NCI-H1105 treated with DMSO at 0.1 percent for 48 hours (cell line): ENCODE results near the gene JAM2.
A peak's percentile ranks its signal among the peaks of the same experiment; 100 is the strongest.
"Not testable (repeated sequence)": the region's sequence is repeated elsewhere in the genome, so short reads cannot be mapped to it uniquely, and the experiment has no call there.

Source experiments
- DNase-seq: peaks from one replicate; lab custom pipeline; 2025; lab: John Stamatoyannopoulos, UW

Gene JAM2

DNA sequence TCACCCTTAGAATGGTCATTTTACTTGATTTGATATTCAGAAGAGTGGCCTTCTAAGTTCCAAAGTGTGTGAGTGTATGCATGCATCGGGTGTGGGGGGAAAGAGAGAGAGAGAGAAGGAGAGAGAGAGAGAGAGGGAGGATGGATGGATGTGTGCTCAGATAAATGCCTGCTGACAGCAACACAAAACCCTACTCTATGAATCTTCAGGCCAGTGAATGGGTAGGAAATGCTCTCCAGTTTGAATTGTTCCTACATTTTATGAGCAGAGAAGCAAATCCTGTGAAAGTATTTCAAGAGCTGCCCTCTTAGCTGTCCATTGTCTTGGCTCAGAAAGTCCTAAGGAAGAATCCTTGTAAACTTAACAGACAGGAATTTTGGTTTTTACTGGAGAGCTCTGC, 7.4 kb downstream of the JAM2 start:
- no peak for DNase-seq

DNA sequence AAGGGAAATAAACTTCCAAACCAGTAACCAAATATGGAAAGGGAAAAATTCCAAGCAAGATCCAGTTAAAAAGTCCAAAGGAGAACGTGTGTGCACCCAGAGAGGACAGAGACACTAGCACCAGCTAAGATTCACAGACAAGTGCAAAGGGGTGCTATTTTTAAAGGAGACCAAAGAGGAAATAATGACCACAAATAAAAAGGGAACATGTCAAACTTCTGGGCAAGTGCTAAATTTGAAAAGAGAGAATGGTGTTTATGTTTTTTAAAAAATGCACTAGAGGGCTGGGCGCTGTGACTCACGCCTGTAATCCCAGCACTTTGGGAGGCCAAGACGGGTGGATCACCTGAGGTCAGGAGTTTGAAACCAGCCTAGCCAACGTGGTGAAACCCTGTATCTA, 8.6 kb downstream of the JAM2 start:
- no peak for DNase-seq

DNA sequence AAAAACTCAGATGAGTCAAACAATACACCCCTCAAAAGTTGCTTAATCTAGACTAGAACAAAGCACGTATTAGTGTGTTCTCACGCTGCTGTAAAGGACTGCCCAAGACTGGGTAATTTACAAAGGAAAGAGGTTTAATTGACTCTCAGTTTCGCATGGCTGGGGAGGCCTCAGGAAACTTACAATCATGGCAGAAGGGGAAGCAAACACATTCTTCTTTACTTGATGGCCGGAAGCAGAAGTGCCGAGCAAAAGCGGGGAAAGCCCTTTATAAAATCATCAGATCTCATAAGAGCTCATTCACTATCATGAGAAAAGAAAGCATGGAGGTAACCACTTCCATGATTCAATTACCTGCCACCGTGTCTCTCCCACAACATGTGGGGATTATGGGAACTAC, 10.1 kb downstream of the JAM2 start:
- DNase-seq, result no peak

DNA sequence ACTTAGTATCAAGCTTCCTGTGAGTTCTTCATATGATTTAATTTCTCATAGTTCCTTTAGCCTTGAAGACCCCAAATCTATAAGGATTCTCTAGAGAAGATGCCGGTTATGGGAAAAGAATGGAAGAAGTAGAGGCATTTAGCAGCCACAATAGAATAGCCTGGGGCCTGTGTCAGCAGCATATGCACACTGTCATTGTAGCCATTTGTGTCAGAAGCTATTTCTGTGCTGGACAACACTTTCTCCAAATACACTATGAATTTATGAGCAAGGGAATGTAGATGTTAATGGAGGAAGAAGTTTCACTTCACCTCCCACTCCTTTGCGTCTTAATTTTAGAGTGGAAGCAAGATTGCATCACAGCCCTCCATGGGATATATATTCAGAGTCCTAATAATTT, 17.4 kb downstream of the JAM2 start:
- DNase-seq, result no peak

DNA sequence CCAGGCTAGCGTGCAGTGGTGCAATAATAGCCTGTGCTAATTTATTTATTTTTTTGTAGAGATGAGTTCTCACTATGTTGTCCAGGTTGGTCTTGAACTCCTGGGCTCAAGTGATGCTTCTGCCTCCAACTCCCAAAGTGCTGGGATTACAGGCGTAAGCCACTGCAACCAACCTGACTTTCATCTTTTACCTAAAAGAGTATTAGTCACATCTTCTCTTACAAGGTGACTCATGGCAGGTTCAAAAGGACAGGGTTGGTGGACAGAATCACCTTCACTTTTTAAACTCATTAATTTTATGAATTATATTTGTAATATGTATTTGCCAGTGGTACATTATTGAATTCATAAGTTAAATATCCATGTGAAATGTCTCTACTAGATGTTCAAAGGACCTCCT, 18.1 kb downstream of the JAM2 start:
- DNase-seq, result no peak

DNA sequence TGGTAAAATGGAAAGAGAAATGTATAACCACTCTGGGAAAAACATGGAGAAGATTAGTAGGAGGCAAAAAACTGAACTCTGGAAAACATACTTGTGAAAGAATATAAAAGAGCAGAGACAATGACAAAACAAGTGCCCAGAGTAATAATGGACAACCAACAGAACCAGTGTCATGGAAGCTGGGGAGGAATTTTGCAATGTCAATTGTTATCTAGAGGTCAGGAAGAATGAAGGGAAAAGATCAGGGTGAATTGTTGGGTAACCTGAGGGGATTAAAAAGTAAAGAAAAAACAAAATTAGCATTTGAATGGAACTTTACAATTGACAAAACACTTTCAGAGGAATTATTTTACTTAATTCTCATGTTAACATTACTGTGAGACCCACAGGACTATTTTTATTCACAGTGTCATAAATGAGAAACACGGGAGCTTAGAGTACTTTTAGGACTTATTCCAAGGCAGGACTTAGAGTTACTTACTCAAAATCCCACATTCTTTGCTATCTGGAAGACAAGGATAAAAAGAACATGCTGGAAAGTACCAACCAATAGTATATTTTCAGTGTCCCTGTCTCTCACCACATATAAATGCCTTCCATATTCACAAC, 19.5 kb downstream of the JAM2 start:
- DNase-seq, result no peak

DNA sequence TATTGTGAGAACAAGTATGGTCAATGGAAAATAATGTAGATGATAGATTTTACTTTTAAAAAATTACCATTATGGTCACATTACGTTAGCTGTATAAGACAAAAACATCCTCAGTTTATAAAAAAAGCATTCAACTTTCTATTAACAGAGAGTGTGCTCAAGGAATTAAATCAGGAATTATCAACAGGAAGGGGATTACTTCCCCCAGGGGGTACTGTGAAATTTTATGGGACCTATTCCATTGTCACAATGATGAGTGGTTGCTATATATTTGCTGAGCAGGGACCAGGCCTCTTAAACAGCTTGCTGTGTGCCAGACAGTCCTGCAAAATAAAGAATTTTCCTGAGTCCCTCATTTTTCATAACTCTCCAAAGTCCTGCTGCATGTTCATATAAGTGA, 21.2 kb downstream of the JAM2 start:
- no peak for DNase-seq

DNA sequence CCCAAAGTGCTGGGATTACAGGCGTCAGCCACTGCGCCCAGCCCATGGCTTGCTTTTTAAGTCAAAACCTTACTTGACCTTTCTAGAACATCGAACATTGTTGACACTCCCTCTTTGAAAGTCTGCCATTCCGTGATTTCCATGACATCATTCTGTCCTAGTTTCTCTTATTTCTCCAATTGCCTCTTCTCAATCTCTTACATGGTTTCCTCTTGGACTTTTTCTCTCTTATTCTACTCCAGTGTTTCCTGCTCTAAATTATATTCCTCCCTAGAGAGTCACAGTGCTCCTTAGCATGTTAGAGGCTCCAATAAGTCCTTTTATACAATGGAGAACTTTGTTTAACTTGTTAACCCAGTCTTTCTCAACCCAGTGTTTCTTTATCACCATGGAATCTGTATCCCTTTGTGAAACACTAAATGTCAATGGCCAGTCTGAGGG, 25.5 kb downstream of the JAM2 start:
- DNase-seq, result no peak

DNA sequence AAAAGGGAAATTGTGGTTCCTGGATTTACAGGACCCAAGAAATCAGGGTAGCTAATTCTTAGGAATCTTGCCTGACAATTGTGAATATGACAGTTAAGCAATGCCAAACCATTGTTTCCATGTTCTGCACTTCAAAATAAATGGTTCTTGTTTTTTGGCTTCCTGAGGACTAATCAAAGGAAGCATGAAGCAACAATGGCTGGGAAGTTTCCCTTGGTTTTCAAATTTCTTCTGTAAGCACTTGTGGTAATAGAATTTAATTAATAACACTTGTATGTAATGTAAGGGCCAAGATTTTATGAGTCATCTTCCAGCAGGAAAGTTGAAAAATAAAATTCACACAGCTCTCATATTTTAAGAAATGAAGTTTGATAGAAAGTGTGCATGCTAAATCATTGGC, 31.7 kb downstream of the JAM2 start:
- DNase-seq, result no peak

DNA sequence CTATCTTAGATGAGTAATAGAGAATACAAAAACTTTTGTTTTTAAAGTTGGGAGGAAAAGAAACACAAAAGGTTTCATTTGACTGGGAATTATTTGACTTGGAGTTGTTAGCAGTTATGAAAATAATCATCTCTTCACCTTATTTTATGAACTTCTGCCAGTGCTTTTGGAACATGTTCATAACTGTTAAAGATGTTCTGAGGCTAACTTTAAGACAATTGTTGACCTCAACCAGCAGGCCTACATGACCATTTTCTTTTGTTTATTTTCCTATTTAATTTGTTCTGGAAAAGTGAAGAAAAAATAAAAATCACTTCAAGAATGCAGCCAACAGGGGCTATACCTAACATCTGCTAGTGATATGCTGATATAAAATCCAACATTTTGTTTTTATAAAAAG, 37.4 kb downstream of the JAM2 start:
- DNase-seq, result no peak

DNA sequence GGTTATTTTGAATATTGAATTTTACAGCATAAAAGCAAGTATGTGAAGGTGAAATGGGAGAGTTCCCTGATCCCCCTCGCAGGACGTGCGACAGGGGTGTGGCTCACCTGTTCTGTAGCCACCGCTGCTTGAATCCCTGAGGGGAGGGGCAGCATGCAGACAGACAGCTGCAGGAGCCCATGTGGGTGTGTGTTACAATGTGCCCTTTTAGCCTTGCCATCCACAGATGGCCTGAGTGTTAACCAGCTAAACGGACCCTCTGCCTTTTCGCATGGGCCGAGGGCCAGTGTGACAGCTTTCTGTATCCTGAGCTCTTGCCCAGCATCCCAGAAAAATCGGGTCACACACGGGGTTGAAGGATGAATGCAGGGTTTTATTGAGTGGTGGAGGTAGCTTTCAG, 43.3 kb downstream of the JAM2 start:
- no peak for DNase-seq

DNA sequence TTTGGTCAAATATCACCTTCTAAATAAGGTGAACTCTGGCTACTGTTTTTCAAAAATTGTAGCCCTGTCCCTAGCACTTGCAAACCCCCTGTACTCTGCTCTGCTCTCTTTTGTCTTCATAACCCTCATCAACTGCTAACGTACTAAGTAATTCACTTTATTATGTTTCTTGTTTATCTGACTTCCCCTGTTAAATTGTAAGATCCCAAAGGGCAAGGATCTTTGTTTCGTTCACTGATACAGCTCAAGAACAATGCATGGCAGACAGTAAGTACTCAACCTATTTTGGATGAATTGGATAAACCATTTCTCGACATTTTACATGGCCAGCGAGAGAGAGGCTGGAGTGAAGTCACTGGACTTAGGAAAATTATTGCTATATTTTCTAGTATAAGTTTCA, 48.7 kb downstream of the JAM2 start:
- no peak for DNase-seq

DNA sequence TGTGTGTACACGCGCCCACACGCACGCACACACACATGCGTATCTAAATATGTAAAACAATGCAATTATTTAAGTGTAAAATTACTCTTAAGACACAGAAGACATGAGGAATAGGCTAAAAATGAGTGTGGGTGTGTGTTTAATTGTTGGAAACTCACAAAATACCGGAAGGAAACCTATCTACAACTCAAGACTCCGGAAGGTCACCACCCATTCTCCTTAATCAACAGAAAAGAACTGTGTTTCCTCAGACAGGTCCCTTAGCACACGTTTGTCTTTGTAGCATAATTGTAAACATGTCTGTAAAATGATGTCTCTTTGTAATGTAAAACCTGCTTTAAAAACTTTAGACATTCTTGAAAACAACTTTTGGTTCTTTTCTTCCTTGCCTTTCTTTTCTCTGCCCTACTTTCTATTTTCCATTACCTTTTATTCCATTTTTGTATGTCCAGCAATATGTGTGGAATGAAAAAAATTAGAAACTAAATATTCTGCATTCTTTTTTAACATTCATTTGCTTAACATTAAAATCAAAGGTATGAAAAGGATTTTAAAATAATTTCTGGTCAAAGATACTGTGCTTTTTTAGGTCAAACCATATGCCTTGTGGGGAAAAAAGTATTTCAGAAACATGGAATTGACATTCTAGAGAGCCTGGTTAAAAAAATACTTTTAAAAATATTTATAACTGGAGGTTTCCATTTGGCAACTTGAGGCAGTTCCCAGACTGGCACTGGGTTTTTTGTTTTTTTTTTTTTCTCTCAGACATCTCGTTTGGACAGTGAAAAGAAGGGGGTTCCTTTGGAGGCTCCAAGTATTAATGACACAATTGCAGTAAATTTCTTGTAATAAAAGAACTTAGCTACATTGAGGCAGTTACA, 49.5 kb downstream of the JAM2 start:
- no peak for DNase-seq

DNA sequence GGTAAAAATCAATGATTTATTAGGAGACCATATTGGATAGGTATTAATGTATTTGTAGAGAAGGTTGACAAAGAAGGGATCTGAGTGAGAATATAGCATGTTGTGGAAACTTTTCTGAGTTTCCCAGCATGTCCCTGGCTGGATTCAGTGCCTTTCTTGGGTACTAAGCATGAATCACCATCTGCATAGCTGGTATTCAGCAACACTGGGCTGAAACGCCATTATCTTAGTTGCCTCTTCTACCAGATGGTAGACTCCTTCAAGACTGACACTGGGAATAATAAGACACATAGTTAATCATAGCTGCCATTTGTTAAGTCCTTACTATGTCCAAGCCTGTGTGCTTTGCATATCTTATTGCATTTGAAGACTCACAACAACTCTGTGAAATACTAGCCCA, 50.2 kb downstream of the JAM2 start:
- no peak for DNase-seq

DNA sequence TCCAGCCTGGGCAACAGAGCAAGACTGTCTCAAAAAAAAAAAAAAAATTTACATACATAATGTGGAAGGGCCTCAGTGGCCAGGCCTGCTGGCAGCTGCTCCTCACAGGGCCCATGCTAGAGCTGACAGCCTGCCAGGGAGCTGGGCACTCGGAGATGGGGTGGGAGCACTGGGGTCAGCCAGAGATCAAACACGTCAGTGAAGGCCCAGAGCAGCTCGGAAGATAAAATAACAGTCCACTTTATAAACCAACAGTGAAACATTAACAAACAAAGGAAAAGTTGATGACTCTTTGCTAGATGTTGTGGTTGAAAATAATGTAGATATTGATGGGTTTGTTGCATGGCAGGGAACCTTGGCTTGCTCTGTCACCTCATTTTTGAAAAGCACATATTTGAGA, 52.9 kb downstream of the JAM2 start:
- DNase-seq, result no peak

DNA sequence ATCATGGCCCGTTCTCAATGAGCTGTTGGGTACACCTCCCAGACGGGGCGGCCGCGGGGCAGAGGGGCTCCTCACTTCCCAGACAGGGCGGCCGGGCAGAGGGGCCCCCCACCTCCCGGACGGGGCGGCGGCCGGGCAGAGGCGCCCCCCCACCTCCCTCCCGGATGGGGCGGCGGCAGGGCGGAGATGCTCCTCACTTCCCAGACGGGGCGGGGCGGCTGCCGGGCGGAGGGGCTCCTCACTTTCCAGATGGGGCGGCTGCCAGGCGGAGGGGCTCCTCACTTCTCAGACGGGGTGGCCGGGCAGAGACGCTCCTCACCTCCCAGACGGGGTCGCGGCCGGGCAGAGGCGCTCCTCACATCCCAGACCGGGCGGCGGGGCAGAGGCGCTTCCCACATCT, 56.4 kb downstream of the JAM2 start:
- not testable (repeated sequence) for DNase-seq

DNA sequence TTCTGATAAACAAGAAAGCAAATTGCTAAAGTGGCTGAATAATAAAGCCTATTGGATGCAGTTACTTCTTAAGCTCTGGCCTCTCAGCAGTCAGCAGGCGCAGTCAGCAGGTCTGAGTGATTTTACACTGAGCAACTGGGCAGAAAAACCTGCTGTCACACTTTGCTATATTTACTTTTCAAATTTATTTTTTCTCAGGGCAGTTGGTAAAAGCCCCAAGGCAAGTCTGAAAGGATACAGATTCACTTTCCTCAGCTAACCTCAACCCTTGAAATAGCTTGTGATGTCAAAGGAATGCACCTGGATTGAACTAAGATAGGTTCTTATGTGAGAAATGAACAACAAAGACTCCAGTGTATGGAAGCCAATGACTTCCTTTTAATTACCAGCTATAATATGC, 61.7 kb downstream of the JAM2 start:
- no peak for DNase-seq

DNA sequence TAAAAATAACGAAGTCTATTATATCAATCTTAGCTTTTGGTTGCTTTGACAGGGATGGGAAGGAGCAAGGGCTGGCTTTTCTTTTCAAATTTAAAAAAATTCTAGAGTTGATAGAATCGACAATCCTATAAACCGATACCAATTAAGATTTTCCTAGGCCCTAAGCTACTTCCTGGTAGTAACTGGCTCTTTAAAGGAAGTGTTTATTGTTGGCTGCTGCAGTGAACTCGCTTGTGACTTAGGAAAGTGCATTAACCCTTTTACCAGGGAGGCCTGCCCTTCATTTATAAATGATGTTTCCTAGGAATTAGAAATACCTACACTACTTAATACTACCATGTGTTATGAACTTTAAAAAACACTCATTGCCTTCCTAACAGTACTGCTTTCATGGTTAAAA, 62.5 kb downstream of the JAM2 start:
- DNase-seq, result no peak

DNA sequence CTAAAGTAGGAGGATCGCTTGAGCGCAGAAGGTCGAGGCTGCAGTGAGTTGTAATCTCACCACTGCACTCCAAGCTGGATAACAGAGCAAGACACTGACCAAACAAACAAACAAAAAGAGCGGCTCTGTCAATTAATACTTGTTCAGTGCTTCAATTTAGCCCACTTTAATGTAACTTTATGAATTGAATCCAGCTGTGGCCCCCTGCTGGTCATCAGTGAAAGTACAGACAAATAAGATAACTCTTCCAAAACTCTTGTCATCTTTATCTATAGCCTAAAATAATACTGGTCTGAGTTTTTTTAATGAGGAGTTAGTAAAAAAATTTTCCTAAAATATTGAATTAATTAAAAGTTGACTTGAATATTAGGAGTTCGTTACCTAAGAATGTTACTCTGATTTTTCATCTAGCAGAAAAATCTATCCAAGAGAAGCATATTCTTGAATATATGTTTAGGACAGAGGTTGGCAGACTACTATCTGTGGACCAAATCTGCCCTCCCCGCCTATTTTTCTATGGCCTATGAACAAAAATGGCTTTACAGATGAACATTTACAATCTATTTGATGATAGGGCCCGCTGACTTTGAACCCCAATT, 69.5 kb downstream of the JAM2 start:
- peak; percentile 63 for DNase-seq

DNA sequence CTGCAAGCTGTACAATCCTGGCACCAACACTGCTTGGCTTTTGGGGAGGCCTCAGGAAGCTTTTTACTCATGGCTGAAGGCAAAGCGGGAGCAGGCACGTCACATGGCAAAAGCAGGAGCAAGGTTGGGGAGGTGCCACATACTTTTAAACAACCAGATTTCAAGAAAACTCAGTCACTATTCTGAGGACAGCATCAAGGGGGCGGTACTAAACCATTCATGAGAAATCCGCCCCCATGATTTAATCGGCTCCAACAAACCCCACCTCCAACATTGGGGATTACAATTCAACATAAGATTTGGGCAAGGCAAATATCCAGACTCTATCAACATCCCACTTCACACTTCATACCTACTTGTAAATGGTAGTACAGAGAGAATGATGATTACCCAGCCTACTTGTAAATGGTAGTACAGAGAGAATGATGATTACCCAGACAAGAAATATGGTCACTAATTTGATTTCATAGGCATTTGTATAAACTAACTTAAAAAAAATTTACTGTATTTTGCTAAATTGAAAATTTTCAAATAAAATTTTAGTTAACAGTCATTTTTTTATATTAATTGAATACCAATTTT, 70.7 kb downstream of the JAM2 start:
- DNase-seq, result no peak

DNA sequence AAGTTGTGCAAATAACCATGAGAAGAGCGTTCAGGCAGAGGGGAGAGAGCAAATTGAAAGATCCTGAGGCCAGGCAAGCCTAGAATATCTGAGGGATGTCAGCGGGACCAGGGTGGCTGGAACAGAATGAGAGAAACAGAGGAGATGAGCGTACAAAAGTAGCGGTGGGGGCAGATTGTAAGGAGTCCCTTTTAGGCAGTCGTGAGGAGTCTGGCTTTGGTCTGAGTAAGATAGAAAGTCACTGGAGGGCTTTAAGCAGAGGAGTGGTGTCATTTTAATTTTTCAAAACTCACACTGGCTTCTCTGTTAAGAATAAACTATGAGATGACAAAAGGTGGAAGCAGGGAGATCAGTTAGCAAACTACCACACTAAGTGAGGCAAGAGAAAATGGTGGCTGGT, 71.5 kb downstream of the JAM2 start:
- no peak for DNase-seq

DNA sequence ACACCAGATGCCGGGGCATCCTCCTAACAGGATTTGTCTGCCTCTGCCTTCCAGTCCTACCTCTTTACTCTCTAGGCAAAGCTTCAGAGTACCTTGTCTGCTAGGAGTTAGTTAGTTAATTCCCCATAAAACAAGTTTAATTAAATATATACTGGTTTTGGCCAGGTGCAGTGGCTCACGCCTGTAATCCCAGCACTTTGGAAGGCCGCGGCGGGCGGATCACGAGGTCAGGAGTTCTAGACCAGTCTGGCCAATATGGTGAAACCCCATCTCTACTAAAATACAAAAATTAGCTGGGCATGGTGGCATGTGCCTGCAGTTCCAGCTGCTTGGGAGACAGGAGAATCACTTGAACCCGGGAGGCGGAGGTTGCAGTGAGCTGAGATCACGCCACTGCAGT, 75.0 kb downstream of the JAM2 start:
- not testable (repeated sequence) for DNase-seq
